CD4-positive, alpha-beta T cell treated with Interferon gamma for 1 hour (primary cell): ENCODE measurements around the gene ZBTB11.
"Not testable (repeated sequence)": the region's sequence is repeated elsewhere in the genome, so short reads cannot be mapped to it uniquely, and the experiment has no call there.

Source experiments
- DNase-seq: peaks from one replicate; pipeline ENCODE4 v3.0.0-alpha.2; 2020

ZBTB11 gene

GRCh38 chr3:101605398-101605797 lies 71.5 kb downstream of the ZBTB11 start:
- DNase-seq, result not testable (repeated sequence)

DNA sequence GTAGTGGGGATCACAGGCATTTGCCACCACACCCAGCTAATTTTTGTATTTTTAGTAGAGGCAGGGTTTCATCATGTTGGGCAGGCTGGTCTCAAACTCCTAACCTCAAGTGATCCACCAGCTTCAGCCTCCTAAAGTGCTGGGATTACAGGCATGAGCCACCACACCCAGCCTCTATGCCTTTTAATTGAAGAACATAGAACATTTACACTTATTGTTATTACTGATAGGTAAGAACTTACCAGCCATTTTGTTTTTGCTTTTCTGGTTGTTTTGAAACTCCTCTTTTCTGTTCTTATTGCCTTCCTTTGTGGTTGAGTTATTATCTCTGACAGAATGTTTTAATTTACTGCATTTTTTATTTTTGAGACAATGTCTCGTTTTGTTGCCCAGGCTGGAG lies 73.7 kb downstream of the ZBTB11 start:
- no peak for DNase-seq

GRCh38 chr3:101602731-101603130 lies 74.2 kb downstream of the ZBTB11 start:
- no peak for DNase-seq
